ENCODE results near the gene ERBB4. TPM values are rescaled to one million over a fixed set of nuclear protein-coding genes. Genes with fewer than 3 reads are reported as not detected.

ERBB4 gene
- total RNA-seq, 1 experiment from 2014 or later: 0.04 TPM

GRCh38 chr2:212197776-212198175 lies 340.8 kb downstream of the ERBB4 start:
- no peak overlapping the region for H2BK5ac ChIP-seq (ENCODE audit: insufficient read length, low read length)
- no peak overlapping the region for H4K91ac ChIP-seq (ENCODE audit: insufficient read length, low read depth, low read length)
- no peak overlapping the region for H2BK20ac ChIP-seq (ENCODE audit: low read depth, low read length, poor library complexity, severe bottlenecking)
- no peak overlapping the region for H3K14ac ChIP-seq (ENCODE audit: insufficient read depth, low read length)
- H3K23me2 ChIP-seq (ENCODE audit: insufficient read length, low read depth, low read length, poor library complexity, severe bottlenecking): no peaks in the 10 kb centered on the region
- no peak overlapping the region for H2AFZ ChIP-seq (ENCODE audit: low read length)
- no peak overlapping the region for H3K56ac ChIP-seq (ENCODE audit: insufficient read length, low read depth, low read length)
- Mint-ChIP-seq H3K9me3 (no peaks in the 10 kb centered on the region), H3K27me3 (ENCODE audit: low read depth) (no peaks in the 10 kb centered on the region), H3K27ac (no peak overlapping the region), H3K4me3 (no peak overlapping the region), H3K36me3 (ENCODE audit: insufficient read depth in 1 of 3, low read depth in 3 of 3) (no peaks in the 10 kb centered on the region), H3K4me1 (no peaks in the 10 kb centered on the region)
- H3K27me3 ChIP-seq (ENCODE audit: insufficient read depth, low read length): no peaks in the 10 kb centered on the region
- no peak overlapping the region for H4K8ac ChIP-seq (replicated peaks; ENCODE audit: insufficient read length, low read depth, low read length)
- H3K18ac ChIP-seq (ENCODE audit: insufficient read length, low read depth, low read length): no peak overlapping the region
- H3K4me1 ChIP-seq (ENCODE audit: insufficient read depth, low read length): no peaks in the 10 kb centered on the region
- no peak overlapping the region for H2BK120ac ChIP-seq (ENCODE audit: low read depth, low read length, poor library complexity, severe bottlenecking)
- no peak overlapping the region for H3K27ac ChIP-seq (ENCODE audit: insufficient read length, low read depth, low read length)
- no peak overlapping the region for H2AK5ac ChIP-seq (ENCODE audit: insufficient read length, low read length)
- no CpG with 5 or more reads among the region's 1 CpG for WGBS (ENCODE audit: extremely low coverage, insufficient read length, low lambda C conversion rate)
- no peak overlapping the region for H2BK12ac ChIP-seq (ENCODE audit: insufficient read length, low read depth, low read length)
- no peaks in the 10 kb centered on the region for H3K79me2 ChIP-seq (ENCODE audit: insufficient read depth, low read length)
- H3K9ac ChIP-seq (ENCODE audit: extremely low read depth, insufficient read length, low read length): no peak overlapping the region
- no peak overlapping the region for H2BK15ac ChIP-seq (ENCODE audit: low read depth, low read length)
- H4K20me1 ChIP-seq (ENCODE audit: control insufficient read depth, insufficient read depth, insufficient read length): no peaks in the 10 kb centered on the region
- H3T11ph ChIP-seq (ENCODE audit: low read length): no peak overlapping the region
- no peaks in the 10 kb centered on the region for H3K79me1 ChIP-seq (ENCODE audit: insufficient read depth, low read depth, low read length, poor library complexity, severe bottlenecking)
- no peak for TF ChIP-seq CTCF (conservative IDR thresholded peaks at IDR 0.05)
- H4K5ac ChIP-seq (ENCODE audit: insufficient read length, low read depth, low read length): no peak overlapping the region
- no peak for DNase-seq
- H3K4ac ChIP-seq (ENCODE audit: low read depth, low read length): no peak overlapping the region
- no peak overlapping the region for H3K4me2 ChIP-seq (ENCODE audit: insufficient read depth, insufficient read length, low read length)
- no peaks in the 10 kb centered on the region for H3K9me3 ChIP-seq (ENCODE audit: control insufficient read depth, low read depth, low read length)
- H3K23ac ChIP-seq (ENCODE audit: insufficient read length, low read depth, low read length): no peak overlapping the region

All from H9 (cell line).